HepG2 (cell line): ENCODE data around the gene ANAPC2. TPM values are rescaled to one million over a fixed set of nuclear protein-coding genes. Genes with fewer than 3 reads are reported as not detected.
A peak's percentile ranks its signal among the peaks of the same experiment; 100 is the strongest.

Source experiments
- ARNTL ChIP-seq: sonication (generic); formaldehyde crosslinking; IDR thresholded peaks from 2 replicates; pipeline ENCODE4 v1.4.0; 2020; ENCODE audit warnings: mild to moderate bottlenecking, missing genetic modification reagents
- BRD4 ChIP-seq: sonication (generic); formaldehyde crosslinking; IDR thresholded peaks from 2 replicates; pipeline ENCODE4 v1.4.0; 2020; ENCODE audit warnings: missing genetic modification reagents
- DR1 ChIP-seq: sonication (generic); formaldehyde crosslinking; IDR thresholded peaks from 2 replicates; pipeline ENCODE4 v1.8.0; 2021; ENCODE audit warnings: mild to moderate bottlenecking, missing genetic modification reagents, inconsistent platforms
- E2F2 ChIP-seq: sonication (generic); formaldehyde crosslinking; IDR thresholded peaks from 2 replicates; pipeline ENCODE4 v1.4.0; 2020; ENCODE audit warnings: missing genetic modification reagents, borderline replicate concordance
- FOXM1 ChIP-seq: sonication (generic); formaldehyde crosslinking; IDR thresholded peaks from 2 replicates; pipeline ENCODE4 v1.5.0; 2020; ENCODE audit warnings: missing genetic modification reagents
- HOXA3 ChIP-seq: sonication (generic); formaldehyde crosslinking; IDR thresholded peaks from 2 replicates; pipeline ENCODE4 v1.5.0; 2020; ENCODE audit warnings: missing genetic modification reagents
- ZNF646 ChIP-seq: sonication (generic); formaldehyde crosslinking; IDR thresholded peaks from 2 replicates; pipeline ENCODE4 v1.9.0; 2021; ENCODE audit warnings: mild to moderate bottlenecking, missing genetic modification reagents
- polyA plus RNA-seq, 8 experiments: library from polyadenylated mRNA; depleted of rRNA in 3 of 8; stranded (reverse) in 7 of 8; unstranded in 1 of 8; fragments of >200 nt; fragmentation: Illumina TruSeq in 4 of 8; extraction: Trizol in 4 of 8; gene quantifications; 2 replicates each; pipeline versions ENCODE4 v1.2.1 to v1.2.3, GENCODE V29; 2011 to 2016; ENCODE audit warnings: low read depth in 4 of 8, missing spikeins in 1 of 8, mixed read lengths in 1 of 8; ENCODE audit not compliant: insufficient read depth in 1 of 8
- total RNA-seq, 5 experiments: library from RNA; depleted of rRNA; stranded (reverse); fragments of >200 nt; fragmentation: Illumina TruSeq; extraction: Trizol; gene quantifications; 2 replicates each; pipeline ENCODE4 v1.2.3, GENCODE V29; 2016; ENCODE audit warnings: low read depth in 1 of 5
- TF ChIP-seq, protein P1 (sequence below): sonication (generic); formaldehyde crosslinking; IDR thresholded peaks from 2 replicates; pipeline ENCODE4 v1.5.1; 2020; ENCODE audit warnings: mild to moderate bottlenecking, missing genetic modification reagents, moderate library complexity
- TF ChIP-seq, protein P2 (sequence below): sonication (generic); formaldehyde crosslinking; IDR thresholded peaks from 2 replicates; pipeline ENCODE4 v1.5.1; 2020; ENCODE audit warnings: missing genetic modification reagents, mild to moderate bottlenecking, borderline replicate concordance

ANAPC2 gene
- total and polyA plus RNA-seq, 2 of the 13 experiments (the other 11 are each of a cell fraction or from before 2014, with no cell fraction given), result 12.3 to 15.4 TPM

DNA sequence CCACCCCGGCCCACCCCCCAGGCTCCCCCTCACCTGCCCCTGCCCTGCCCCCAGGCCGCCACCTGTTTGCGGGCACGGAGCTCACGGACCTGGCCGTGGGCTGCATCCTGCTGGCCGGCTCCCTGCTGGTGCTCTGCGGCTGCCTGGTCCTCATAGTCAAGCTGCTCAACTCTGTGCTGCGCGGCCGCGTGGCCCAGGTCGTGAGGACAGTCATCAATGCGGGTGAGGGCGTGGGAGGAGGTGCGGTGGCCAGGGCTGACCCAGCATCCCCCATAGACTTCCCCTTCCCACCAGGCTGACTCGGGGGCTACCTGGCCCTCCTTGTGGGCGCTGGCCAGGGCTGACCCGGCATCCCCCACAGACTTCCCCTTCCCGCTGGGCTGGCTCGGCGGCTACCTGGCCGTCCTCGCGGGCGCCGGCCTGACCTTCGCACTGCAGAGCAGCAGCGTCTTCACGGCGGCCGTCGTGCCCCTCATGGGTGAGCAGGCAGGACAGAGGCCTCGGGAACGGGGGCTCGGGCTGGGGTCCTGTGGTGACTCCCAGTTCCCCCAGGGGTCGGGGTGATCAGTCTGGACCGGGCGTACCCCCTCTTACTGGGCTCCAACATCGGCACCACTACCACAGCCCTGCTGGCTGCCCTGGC, 45.8 kb upstream of the ANAPC2 start (continued):
- no peak for TF ChIP-seq E2F2 (CRISPR knock-in tag)
- TF ChIP-seq FOXM1 (CRISPR knock-in tag), result no peak
- TF ChIP-seq, protein P1, sequence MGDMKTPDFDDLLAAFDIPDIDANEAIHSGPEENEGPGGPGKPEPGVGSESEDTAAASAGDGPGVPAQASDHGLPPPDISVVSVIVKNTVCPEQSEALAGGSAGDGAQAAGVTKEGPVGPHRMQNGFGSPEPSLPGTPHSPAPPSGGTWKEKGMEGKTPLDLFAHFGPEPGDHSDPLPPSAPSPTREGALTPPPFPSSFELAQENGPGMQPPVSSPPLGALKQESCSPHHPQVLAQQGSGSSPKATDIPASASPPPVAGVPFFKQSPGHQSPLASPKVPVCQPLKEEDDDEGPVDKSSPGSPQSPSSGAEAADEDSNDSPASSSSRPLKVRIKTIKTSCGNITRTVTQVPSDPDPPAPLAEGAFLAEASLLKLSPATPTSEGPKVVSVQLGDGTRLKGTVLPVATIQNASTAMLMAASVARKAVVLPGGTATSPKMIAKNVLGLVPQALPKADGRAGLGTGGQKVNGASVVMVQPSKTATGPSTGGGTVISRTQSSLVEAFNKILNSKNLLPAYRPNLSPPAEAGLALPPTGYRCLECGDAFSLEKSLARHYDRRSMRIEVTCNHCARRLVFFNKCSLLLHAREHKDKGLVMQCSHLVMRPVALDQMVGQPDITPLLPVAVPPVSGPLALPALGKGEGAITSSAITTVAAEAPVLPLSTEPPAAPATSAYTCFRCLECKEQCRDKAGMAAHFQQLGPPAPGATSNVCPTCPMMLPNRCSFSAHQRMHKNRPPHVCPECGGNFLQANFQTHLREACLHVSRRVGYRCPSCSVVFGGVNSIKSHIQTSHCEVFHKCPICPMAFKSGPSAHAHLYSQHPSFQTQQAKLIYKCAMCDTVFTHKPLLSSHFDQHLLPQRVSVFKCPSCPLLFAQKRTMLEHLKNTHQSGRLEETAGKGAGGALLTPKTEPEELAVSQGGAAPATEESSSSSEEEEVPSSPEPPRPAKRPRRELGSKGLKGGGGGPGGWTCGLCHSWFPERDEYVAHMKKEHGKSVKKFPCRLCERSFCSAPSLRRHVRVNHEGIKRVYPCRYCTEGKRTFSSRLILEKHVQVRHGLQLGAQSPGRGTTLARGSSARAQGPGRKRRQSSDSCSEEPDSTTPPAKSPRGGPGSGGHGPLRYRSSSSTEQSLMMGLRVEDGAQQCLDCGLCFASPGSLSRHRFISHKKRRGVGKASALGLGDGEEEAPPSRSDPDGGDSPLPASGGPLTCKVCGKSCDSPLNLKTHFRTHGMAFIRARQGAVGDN (CRISPR knock-in tag), result peak; percentile 83
- TF ChIP-seq, protein P2, sequence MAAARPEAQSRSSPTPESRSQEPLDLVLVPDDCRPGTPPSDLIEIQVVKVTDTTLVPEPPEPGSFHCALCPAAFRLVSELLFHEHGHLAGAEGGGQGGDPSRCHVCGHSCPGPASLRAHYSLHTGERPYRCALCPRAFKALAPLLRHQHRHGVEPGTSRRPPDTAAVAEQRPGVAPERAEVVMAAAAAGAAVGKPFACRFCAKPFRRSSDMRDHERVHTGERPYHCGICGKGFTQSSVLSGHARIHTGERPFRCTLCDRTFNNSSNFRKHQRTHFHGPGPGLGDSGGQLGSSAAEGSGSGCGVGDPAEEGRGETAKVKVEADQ (CRISPR knock-in tag), result no peak
- no peak for TF ChIP-seq DR1 (CRISPR knock-in tag)
- TF ChIP-seq BRD4, result 0 out of 2 replicates have a peak, but pooled peaks have one; percentile 55
- TF ChIP-seq ARNTL (CRISPR knock-in tag), result no peak
- TF ChIP-seq HOXA3, result 0 out of 2 replicates have a peak, but pooled peaks have one; percentile 46
- TF ChIP-seq ZNF646 (CRISPR knock-in tag), result no peak
